ENCODE data around the gene SORCS2.
"Not testable (repeated sequence)": the region's sequence is repeated elsewhere in the genome, so short reads cannot be mapped to it uniquely, and the experiment has no call there.

Gene SORCS2

GRCh38 chr4:7573576-7574091, 381.3 kb downstream of the SORCS2 start:
- no peak for DNase-seq

- DNase-seq, result no peak
These were observed 382.1 kb downstream of the SORCS2 start for GRCh38 chr4:7574287-7575014.

- no peak for DNase-seq
These were observed 383.1 kb downstream of the SORCS2 start for GRCh38 chr4:7575426-7575825.

GRCh38 chr4:7577361-7578039, 385.2 kb downstream of the SORCS2 start:
- not testable (repeated sequence) for DNase-seq

GRCh38 chr4:7581477-7581876, 389.1 kb downstream of the SORCS2 start:
- DNase-seq, result no peak

- no peak for DNase-seq
These were observed 390.2 kb downstream of the SORCS2 start for GRCh38 chr4:7582313-7583097.

GRCh38 chr4:7584098-7584497, 391.8 kb downstream of the SORCS2 start:
- no peak for DNase-seq

- DNase-seq, result no peak
These were observed 392.3 kb downstream of the SORCS2 start for GRCh38 chr4:7584606-7585159.

- DNase-seq, result no peak
These were observed 393.4 kb downstream of the SORCS2 start for GRCh38 chr4:7585768-7586167.

- DNase-seq, result no peak
These were observed 395.4 kb downstream of the SORCS2 start for GRCh38 chr4:7587433-7588405.

- no peak for DNase-seq
These were observed 397.9 kb downstream of the SORCS2 start for GRCh38 chr4:7590189-7590588.

- DNase-seq, result no peak
These were observed 398.6 kb downstream of the SORCS2 start for GRCh38 chr4:7590899-7591298.

- DNase-seq, result no peak
These were observed 399.2 kb downstream of the SORCS2 start for GRCh38 chr4:7591409-7592053.

GRCh38 chr4:7593646-7594412, 401.5 kb downstream of the SORCS2 start:
- DNase-seq, result no peak

GRCh38 chr4:7595934-7596461, 403.7 kb downstream of the SORCS2 start:
- no peak for DNase-seq

- no peak for DNase-seq
These were observed 404.7 kb downstream of the SORCS2 start for GRCh38 chr4:7596918-7597606.

- no peak for DNase-seq
These were observed 406.8 kb downstream of the SORCS2 start for GRCh38 chr4:7598939-7599790.

- DNase-seq, result no peak
These were observed 407.9 kb downstream of the SORCS2 start for GRCh38 chr4:7600247-7600646.

- DNase-seq, result not testable (repeated sequence)
These were observed 409.8 kb downstream of the SORCS2 start for GRCh38 chr4:7602166-7602565.
